HUES6 (cell line): ENCODE measurements around the gene GGTLC3.
"Not testable (repeated sequence)": the region's sequence is repeated elsewhere in the genome, so short reads cannot be mapped to it uniquely, and the experiment has no call there.

Experiments used
- H3K27ac ChIP-seq: 2 replicates; pipeline ENCODE4 v1.7.0; 2013; ENCODE audit warnings: low read depth, mild to moderate bottlenecking, low read length, inconsistent platforms
- H3K27me3 ChIP-seq: 2 replicates; pipeline ENCODE4 v1.6.1; 2013; ENCODE audit warnings: low read length; ENCODE audit not compliant: control insufficient read depth, insufficient read depth
- H3K36me3 ChIP-seq: 2 replicates; pipeline ENCODE4 v1.6.1; 2013; ENCODE audit warnings: low read length; ENCODE audit not compliant: control insufficient read depth, insufficient read depth
- H3K4me1 ChIP-seq: 2 replicates; pipeline ENCODE4 v1.6.1; 2013; ENCODE audit warnings: low read length; ENCODE audit not compliant: control insufficient read depth, insufficient read depth
- H3K4me3 ChIP-seq: 2 replicates; pipeline ENCODE4 v1.5.1; 2013; ENCODE audit warnings: low read depth, low read length
- H3K9ac ChIP-seq: one replicate; pipeline ENCODE4 v1.6.1; 2013; ENCODE audit warnings: mild to moderate bottlenecking, low read length
- H3K9me3 ChIP-seq: 2 replicates; pipeline ENCODE4 v1.6.1; 2013; ENCODE audit warnings: low read depth, low read length; ENCODE audit not compliant: control insufficient read depth, insufficient read depth

Gene GGTLC3

GRCh38 chr22:18518061-18518460, at the start of gene GGTLC3:
Gene GGTLC3, minus strand, starts transcription at chr22:18518161. Its CDS starts 264 bp downstream, at chr22:18517897.
- H3K4me1 ChIP-seq, H3K9me3 ChIP-seq, H3K9ac ChIP-seq, H3K36me3 ChIP-seq, H3K4me3 ChIP-seq, H3K27ac ChIP-seq, H3K27me3 ChIP-seq: not testable (repeated sequence)

DNA sequence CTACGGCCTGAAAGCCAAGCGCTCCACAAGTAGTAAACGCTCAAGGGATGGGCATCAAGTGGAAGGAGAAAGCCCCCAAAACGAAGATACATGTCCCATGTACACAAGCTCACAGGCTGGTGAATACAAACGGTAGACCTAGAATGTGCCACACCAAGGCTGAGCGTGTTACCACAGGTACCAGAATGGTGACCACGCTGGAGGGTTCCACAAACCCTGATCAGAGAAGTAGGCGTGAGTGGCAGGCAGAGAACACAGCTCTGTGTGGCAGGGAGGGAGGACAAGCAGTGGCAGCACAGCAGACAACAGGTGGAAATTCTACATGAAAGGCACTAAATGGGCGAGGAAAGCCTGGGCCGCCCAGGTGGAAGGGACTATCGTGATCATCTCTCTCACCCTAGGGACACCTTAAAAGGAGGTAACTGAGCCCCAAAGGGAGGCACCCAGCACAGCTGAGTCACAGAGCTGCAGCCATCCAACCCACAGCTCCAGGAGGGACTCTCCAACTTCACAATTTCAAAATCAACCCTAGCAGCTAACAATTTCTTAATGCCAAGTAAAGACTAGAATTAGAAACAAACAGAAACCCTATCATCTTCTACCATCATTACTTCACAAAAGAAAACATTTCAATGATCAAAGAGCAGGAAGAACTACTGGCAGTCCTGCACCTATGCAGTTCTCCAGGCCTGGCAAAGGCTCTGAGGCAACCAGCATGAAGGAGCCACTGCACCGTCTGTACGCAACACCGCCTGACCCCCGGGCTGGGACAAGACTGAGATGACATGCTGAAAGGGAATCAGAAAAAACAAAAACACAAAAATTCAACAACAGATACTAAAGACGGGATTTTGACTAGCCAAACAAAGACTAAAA, 42.4 kb upstream of the GGTLC3 start:
- H3K4me1 ChIP-seq, H3K27me3 ChIP-seq, H3K27ac ChIP-seq, H3K36me3 ChIP-seq, H3K4me3 ChIP-seq, H3K9me3 ChIP-seq, H3K9ac ChIP-seq: not testable (repeated sequence)

GRCh38 chr22:18558939-18559338, 41.0 kb upstream of the GGTLC3 start:
- not testable (repeated sequence) for H3K4me1 ChIP-seq, H3K27me3 ChIP-seq, H3K4me3 ChIP-seq, H3K36me3 ChIP-seq, H3K9me3 ChIP-seq, H3K9ac ChIP-seq, H3K27ac ChIP-seq

DNA sequence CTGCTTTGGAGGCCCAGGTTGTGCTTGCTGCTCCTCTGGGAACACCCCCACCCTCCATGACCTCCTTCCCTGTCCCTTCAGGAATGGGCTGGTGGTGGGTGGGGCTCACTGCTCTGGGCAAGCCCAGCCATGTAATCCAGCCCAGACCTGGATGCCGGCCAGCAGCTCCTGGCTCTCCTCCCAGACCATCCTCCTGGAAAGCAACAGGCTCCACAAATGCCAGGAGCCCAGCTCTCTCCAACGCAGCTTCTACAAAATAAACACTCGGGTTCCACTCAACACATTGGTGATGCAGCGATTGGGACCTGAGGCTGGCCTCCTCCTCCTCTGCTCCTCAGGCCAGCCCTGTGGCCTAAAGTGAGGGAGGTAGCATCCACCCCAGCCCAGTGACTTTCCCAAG, 40.6 kb upstream of the GGTLC3 start:
- not testable (repeated sequence) for H3K36me3 ChIP-seq, H3K27me3 ChIP-seq, H3K9me3 ChIP-seq, H3K4me3 ChIP-seq, H3K4me1 ChIP-seq, H3K9ac ChIP-seq, H3K27ac ChIP-seq

DNA sequence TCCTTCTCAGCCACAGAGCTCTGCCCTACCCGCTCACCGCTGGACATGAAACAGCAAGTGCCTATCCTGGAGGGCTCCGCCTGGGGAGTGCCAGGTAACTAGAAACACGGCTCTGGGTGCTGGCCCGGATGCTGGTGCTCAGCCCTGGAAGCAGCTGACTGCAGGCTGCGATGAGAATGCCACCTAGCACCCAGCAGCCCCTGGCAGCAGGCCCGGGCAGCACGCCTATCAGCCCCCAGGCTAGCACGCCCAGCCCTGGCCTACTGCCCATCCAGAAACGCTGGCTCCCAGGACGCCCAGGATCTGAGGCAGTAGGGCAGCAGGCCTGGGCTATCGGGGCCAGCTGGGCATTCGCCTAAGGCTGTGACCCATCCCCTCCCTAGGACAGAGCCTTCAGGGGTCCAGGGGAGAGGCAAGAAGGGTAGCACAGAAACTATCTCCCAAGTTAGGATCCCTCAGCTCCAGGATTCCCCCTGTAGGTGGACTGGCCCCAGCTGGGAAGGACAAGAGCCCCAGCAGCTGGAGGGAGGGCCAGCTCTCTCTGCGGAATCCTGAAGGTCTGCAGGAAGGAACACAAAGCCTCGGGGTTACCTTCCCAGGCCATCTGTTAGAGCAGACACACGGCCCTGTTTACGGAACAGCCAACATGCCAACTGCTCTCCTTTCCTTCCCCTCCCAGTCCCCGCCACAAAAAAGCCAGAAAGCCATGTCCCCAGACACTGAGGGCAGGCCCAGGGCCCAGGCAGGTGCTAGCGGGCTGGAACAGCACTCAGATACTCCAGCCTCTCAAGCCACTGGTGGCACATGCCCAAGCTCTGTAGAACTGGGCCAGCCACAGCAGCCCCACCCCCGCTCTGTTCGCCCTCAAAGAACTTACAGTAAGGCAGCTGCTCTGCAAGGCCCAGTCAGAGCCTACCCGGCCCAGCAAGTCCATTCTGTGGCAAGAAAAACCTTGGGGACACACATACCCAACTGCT, 36.6 kb upstream of the GGTLC3 start:
- not testable (repeated sequence) for H3K27me3 ChIP-seq, H3K9ac ChIP-seq, H3K27ac ChIP-seq, H3K36me3 ChIP-seq, H3K9me3 ChIP-seq, H3K4me3 ChIP-seq, H3K4me1 ChIP-seq

DNA sequence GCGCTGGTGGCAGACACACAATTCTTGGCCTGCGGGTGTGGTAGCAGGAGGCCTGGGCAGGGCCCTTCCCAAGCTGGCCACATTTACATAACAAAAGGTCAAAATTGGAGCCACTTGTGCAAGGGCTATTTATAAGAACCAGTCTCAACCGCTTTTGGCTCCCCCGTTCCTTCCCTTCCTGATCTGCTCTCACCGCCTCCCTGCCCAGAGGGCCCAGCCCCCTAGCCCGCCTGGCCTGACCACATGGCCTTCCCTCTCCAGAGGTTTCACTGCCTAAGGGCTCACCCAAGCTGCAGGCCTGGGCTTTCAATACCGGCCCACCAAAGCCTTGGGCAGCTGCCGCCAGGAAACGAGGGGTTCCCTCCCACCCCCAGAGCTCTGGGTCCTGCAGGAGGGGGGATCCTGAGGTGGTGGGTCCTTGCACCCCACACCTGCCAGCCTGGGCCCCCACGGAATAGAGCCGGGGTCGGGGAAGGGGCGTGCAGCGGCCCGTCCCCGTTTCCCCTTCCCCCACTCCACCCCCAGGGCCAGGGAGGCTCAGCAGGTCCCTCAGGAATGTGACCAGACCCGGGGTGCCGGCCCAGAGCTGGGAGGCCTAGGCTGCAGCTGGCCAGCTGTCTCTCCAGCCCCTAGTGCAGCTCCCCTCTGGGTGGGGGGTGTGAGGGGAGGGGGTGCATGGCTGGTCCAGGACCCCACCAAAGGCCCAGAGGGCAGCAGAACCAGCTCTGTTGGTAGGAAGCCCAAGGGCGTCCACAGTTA, 35.1 kb upstream of the GGTLC3 start:
- H3K27me3 ChIP-seq, H3K27ac ChIP-seq: not testable (repeated sequence)

DNA sequence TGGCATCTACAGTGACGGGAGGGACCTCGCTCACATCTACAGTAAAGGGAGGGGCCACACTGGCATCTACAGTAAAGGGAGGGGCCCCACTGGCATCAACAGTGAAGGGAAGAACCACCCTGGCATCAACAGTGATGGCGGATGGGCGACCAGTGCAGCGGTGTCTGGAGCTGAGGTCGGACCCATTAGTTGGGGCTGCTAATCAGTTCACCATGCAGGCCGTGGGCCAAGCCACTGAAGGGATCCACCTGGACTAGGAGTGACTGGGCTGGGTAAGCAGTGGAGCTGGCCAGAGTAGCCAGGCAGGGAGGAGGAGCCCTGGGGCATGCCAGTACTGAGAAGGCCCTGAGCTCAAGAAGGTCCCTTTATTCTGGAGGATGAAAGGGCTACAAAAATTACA, 33.1 kb upstream of the GGTLC3 start:
- not testable (repeated sequence) for H3K9ac ChIP-seq, H3K27me3 ChIP-seq, H3K9me3 ChIP-seq, H3K36me3 ChIP-seq, H3K4me3 ChIP-seq, H3K4me1 ChIP-seq, H3K27ac ChIP-seq

More for the DNA sequence above, 35.1 kb upstream of the GGTLC3 start:
- not testable (repeated sequence) for H3K9me3 ChIP-seq, H3K4me1 ChIP-seq, H3K9ac ChIP-seq, H3K36me3 ChIP-seq, H3K4me3 ChIP-seq

GRCh38 chr22:18549458-18550179, 31.7 kb upstream of the GGTLC3 start:
- H3K9ac ChIP-seq, H3K4me1 ChIP-seq, H3K9me3 ChIP-seq, H3K27ac ChIP-seq, H3K27me3 ChIP-seq, H3K4me3 ChIP-seq, H3K36me3 ChIP-seq: not testable (repeated sequence)

- not testable (repeated sequence) for H3K9me3 ChIP-seq, H3K27me3 ChIP-seq, H3K9ac ChIP-seq, H3K4me3 ChIP-seq, H3K4me1 ChIP-seq, H3K27ac ChIP-seq, H3K36me3 ChIP-seq
These were observed 26.7 kb upstream of the GGTLC3 start for GRCh38 chr22:18544615-18545014.

DNA sequence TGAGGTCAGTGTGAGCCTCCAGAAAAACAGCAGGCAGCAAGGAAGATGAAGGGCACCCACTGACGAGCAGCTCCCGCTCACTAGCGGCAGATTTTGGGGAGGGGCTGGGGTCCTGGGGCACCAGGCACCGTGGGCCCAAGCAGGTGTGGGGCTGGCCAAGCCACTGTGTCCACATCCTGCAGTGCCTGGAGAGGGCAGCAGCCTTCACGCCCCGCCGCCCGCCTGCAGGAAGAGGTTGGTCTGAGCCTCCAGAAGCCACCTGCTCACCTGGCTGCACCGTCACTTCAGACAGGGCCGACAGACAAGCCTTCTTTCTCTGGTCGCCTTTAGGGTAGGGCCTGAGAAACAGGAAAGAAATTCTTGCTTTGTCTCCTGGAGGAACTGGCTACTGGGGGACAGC, 25.4 kb upstream of the GGTLC3 start:
- H3K36me3 ChIP-seq, H3K27ac ChIP-seq, H3K27me3 ChIP-seq, H3K9ac ChIP-seq, H3K4me1 ChIP-seq, H3K9me3 ChIP-seq, H3K4me3 ChIP-seq: not testable (repeated sequence)
